ENCODE measurements around the gene FOLR1.

The FOLR1 gene

DNA sequence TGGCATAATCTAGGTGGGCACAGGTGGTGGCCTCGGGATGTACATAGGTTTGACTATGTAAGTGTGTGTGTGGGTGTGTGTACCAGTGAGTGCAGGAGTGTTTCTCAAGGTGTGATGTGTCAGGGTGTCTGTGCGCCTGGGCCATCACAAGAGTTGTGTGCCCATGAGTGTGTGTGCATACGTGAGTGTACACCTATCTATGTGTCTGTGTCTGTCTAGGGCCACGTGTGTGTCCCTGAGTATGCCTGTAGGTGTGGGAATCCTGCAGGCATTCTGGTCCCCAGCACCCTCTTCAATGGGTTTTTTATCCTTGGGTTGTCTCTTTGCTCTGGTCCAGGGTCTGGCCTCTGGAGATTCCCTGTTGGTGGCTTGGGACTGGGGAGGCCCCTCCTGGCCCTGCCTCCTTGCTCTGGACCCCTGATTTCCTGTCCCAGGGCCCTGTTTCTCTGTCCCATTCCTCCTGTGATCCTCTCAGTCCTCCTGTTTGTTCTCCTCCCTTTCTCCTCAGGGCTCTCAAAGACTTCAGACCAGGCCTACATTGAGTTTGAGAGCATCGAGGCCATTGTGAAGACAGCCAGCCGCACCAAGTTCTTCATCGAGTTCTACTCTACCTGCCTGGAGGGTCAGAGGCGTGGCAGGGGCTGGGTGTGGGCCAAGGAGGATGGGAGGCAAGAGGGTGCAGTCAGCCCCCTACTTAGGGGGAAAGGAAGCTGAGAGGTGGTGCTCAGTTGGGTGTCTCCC, 42.0 kb downstream of the FOLR1 start:
- no peak for DNase-seq (ENCODE audit: low read depth, low spot score)
- H3K27ac ChIP-seq = no peak overlapping the region

GRCh38 chr11:72234514-72234830, 42.5 kb downstream of the FOLR1 start:
- no peak overlapping the region for H3K27ac ChIP-seq
- no peak for DNase-seq (ENCODE audit: low read depth, low spot score)

- no peak for DNase-seq (ENCODE audit: low read depth, low spot score)
- H3K27ac ChIP-seq = no peak overlapping the region
These were observed 43.0 kb downstream of the FOLR1 start for GRCh38 chr11:72234920-72235319.

DNA sequence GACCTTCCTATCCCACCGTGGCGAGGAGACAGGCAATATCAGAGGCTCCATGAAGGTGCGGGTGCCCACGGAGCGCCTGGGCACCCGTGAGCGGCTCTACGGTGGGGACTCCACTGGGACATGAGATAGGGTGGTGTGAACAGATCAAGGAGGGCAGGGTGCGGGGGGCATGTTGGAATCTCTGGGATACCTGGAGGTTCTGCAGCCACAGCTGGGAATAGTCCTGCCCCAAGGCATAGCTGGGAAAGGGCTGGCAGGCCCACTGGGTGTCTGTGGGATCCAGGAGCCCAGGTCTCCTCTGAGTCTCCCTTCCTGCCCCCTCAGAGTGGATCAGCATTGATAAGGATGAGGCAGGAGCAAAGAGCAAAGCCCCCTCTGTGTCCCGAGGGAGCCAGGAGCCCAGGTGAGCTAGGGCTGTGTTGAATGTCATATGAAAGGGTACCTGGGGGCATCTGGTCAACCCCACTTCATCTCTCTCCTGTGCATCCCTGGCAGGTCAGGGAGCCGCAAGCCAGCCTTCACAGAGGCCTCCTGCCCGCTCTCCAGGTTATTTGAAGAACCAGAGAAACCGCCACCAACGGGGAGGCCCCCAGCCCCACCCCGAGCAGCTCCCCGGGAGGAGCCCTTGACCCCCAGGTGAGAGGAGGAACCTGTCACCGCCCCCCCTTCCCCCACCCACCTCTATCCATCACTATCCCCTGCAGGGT, 43.6 kb downstream of the FOLR1 start:
- no peak overlapping the region for H3K27ac ChIP-seq
- no peak for DNase-seq (ENCODE audit: low read depth, low spot score)

GRCh38 chr11:72236083-72236697, 44.2 kb downstream of the FOLR1 start:
- no peak for DNase-seq (ENCODE audit: low read depth, low spot score)
- H3K27ac ChIP-seq = no peak overlapping the region

DNA sequence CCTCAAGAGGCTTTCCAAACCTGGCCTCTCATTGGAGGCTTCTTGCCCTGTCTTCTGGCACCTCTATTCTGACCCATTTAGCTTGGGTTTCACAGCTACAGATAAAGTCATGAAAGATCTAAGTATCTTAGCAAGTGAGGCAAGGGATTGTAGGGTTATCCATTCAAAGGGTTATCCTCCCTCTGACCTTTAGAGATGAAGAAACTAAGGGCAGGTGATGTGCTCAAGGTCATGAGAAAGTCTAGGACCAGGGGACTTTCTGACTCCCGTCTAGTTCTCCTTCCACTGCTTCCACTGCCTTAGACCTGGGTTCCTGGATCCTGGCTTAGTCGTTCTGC, 44.8 kb downstream of the FOLR1 start:
- DNase-seq (ENCODE audit: low read depth, low spot score) = no peak

DNA sequence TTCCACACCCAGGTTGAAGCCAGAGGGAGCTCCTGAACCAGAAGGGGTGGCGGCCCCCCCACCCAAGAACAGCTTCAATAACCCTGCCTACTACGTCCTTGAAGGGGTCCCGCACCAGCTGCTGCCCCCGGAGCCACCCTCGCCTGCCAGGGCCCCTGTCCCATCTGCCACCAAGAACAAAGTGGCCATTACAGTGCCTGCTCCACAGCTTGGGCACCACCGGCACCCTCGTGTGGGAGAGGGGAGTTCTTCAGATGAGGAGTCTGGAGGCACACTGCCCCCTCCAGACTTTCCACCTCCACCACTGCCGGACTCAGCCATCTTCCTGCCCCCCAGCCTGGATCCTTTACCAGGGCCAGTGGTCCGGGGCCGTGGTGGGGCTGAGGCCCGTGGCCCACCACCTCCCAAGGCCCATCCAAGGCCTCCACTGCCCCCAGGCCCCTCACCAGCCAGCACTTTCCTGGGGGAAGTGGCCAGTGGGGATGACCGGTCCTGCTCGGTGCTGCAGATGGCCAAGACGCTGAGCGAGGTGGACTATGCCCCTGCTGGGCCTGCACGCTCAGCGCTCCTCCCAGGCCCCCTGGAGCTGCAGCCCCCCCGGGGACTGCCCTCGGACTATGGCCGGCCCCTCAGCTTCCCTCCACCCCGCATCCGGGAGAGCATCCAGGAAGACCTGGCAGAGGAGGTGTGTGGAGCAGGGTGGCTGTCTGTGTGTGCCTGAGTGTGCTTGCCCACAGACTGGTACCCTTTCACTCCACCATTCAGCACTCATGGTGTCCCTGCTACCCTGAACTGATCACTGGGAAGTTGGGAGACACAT, 45.4 kb downstream of the FOLR1 start:
- H3K27ac ChIP-seq = no peak overlapping the region
- no peak for DNase-seq (ENCODE audit: low read depth, low spot score)

More for the DNA sequence above, 44.8 kb downstream of the FOLR1 start:
- no peak overlapping the region for H3K27ac ChIP-seq

DNA sequence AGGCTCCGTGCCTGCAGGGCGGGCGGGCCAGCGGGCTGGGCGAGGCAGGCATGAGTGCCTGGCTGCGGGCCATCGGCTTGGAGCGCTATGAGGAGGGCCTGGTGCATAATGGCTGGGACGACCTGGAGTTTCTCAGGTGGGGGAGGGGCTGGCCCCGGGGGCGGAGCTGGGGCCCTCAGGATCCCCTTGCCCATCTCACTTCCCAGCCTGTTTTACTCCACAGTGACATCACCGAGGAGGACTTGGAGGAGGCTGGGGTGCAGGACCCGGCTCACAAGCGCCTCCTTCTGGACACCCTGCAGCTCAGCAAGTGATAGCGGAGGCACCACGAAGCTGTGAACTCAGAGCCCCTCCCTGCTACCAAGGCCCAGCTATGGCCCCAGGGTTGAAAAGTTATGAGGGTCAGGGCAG, 46.1 kb downstream of the FOLR1 start:
- no peak for DNase-seq (ENCODE audit: low read depth, low spot score)
- no peak overlapping the region for H3K27ac ChIP-seq

DNA sequence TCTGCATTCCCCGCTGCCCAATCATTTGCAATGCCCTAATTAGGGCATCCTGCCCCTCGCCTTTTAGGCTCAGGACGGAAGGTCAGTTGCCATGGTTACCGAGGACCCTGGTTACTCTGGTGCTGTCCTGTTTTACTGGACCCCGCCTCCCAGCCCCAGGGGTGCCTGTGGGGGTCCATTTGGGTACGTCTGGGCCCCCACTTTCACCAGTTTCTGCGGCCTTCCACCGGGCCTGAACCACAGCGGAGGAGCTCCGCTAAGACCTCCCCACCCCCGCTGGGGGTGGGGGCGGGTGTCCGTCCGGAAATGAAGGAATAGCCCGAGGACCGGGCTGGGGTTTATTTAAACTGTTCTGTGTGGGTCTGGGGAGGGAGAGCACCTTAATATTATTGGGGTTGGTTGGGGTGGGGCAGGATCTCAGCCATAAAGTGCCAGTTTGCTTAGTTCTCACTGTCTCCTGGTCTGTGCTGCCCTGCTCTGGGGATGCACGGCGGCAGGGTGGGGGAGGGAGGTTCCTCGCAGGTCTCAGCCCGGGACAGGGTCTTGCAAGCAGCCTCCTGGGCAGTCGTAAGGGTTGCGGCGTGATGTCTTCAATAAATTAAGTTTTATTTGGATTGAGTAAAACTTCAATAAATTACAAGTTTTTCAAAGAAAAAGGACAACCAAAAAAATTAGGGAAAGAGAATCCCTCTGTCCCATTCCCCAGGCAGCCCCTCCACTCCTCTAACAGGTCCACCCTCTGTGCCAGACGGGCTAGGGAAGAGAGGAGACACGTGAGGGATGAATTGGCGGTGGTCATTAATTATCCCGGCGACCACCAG, 46.8 kb downstream of the FOLR1 start:
- H3K27ac ChIP-seq = no peak overlapping the region
- no peak for DNase-seq (ENCODE audit: low read depth, low spot score)

DNA sequence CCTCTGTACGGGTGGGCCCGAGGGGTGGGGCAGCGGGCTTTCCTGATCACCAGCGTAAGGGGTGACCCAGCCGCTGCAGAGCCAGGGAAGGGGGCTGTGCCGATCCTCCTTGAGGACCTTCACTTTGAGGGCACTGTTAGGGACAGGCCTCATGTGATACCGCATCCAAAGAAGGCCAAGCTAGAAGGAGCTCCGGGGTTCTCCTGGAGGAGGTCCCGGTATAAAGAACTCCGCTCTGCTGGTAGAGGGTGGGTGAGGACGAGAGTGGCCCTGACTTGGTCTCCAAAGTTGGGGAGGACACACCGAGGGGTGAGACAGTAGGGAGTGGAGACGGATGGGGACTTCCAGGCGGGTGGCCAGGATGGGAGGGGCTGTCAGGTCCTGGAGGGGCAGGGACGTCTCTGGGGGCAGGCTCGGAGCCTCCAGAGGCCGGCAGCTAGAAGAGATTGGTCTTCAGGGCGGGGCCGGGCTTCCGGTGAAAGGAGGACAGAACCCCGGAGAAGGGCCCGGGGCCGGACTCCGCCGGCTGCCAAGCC, 47.4 kb downstream of the FOLR1 start:
- no peak for DNase-seq (ENCODE audit: low read depth, low spot score)
- no peak overlapping the region for H3K27ac ChIP-seq

DNA sequence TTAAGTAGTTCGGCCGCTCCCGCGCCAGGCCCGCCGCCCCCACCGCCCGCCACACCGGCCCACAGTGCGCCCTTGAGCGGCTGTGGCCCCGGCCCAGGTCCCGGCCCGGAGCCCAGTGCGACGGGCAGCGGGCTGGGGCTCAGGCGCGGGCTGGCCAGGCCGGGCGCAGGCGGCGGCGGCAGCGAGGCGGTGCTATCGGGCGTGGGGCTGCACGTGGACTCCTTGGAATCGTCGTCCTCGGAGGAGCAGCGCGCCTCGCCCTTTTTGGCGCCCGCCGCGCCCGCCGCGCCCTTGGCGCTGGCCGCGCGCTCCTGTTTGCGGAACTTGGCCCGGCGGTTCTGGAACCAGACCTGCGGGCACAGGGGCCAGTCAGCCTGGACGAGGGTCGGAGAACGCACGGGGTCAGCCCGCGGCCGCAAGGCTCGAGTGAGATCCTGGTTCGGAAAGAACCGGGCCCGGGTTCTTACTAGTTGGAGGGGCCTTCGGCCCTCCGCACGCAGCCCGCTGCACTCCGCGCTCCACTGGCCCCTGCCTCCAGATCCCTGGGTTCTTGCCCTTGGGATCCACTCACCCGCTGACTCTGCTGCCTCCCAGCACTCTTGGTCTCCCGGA, 48.0 kb downstream of the FOLR1 start:
- no peak for DNase-seq (ENCODE audit: low read depth, low spot score)
- no peak overlapping the region for H3K27ac ChIP-seq

GRCh38 chr11:72240461-72241290, 48.7 kb downstream of the FOLR1 start:
- no peak for DNase-seq (ENCODE audit: low read depth, low spot score)
- no peak overlapping the region for H3K27ac ChIP-seq

DNA sequence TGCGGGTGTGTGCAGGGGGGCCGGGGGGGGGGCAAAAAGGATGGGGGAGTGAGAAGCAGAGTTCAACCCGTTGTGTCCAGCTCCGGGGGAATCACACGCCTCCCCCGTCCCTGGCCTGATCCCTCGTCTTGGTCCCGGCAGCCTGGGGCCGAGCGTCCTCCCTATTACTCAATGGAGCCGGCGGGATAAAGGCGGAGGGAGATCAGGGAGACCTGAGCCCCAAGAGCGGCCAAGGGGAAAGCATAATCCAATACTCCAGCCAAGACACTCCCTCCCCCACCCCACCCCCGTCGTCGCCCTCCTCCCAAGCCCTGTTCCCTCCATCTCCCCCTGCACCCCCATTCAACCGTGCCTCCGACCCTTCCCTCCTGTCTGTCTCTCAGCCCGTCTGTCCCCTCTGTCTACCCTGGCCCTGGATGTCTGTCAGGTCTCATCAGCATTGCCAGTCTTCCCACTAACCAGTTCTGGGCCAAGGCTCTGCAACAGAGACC, 49.4 kb downstream of the FOLR1 start:
- H3K27ac ChIP-seq = no peak overlapping the region
- no peak for DNase-seq (ENCODE audit: low read depth, low spot score)

GRCh38 chr11:72242141-72242540, 50.2 kb downstream of the FOLR1 start:
- H3K27ac ChIP-seq = no peak overlapping the region
- no peak for DNase-seq (ENCODE audit: low read depth, low spot score)

DNA sequence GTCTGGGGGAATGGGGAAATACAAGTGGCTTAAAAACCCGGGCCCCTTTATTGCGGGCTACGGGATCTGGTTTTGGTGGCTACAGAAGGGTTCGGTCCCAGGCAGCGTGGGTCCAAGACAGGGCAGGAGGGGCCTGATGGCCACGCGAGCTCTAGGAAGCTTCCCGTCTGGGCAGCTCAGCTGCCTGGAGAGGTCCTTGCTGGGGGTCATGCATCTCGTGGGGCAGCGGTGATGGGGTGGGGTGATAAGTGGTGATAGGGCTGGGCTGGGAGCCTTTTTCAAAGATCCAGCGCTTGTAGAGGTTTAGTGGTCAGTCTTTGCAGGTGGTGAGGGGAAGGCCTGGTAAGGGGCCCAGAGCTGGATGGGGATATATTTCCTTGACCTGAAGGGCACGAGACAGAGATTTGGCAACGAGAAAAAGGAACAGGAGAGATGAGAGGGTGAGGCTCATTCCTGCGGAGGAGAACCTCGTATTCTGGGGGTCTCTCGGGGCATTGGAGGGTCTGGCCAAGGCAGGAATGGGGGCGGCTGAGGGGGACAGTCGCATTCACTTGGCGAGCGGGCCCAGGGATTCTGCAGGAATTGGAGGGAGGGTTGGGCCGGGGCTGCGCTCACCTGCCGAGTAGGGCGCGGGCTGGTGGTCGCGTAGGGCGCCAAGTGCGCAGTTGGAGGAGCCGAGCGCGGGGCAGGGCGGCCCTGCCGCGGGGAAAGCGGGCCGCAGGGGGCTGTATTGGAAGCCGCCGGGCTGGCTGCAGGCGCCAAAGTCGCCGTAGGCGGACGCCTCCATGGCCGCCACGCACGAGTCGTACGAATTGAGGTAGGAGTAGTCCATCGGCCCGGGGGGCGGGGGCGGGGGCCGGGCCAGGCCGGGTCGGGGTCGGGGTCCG, 51.5 kb downstream of the FOLR1 start:
- H3K27ac ChIP-seq = no peak overlapping the region
- no peak for DNase-seq (ENCODE audit: low read depth, low spot score)

DNA sequence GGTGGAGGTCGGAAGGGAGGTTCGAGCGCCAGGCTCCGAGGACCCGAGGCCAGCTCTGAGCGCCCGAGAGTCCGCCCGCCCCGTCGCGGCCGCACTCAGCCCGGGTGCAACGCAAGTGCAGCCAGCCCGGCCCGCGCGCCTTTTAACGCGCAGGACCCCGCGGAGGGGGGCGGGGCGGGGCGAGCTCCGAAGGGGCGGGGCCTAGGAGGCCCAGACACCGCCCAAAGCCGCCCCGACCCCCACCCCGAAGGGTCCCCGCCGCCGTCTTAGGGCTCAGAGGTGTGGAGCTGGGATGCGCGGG, 52.1 kb downstream of the FOLR1 start, which contains the start of gene PHOX2A:
Gene PHOX2A (minus strand): TSS at position 117 of the 301 bp plus-strand sequence. CDS start 172 bp downstream, outside the sequence.
- no peak for DNase-seq (ENCODE audit: low read depth, low spot score)
- H3K27ac ChIP-seq = no peak within 1 kb of the TSS
